ENCODE data around the gene SPATA13.

Gene SPATA13

GRCh38 chr13:24279327-24280110, 119.0 kb downstream of the SPATA13 start:
- no peak overlapping the region for H3K4me3 ChIP-seq (replicated peaks; ENCODE audit: low read depth, low read length)
- DNase-seq (ENCODE audit: low read depth): no peak
- TF ChIP-seq CTCF (IDR thresholded peaks at IDR 0.05; ENCODE audit: low read length, missing control alignments): no peak

- no peak for DNase-seq (ENCODE audit: low read depth)
These were observed 120.2 kb downstream of the SPATA13 start for GRCh38 chr13:24280720-24281119.

GRCh38 chr13:24281188-24282008, 120.9 kb downstream of the SPATA13 start:
- DNase-seq (ENCODE audit: low read depth): no peak
- no peak for TF ChIP-seq CTCF (IDR thresholded peaks at IDR 0.05; ENCODE audit: low read length, missing control alignments)
- no peak overlapping the region for H3K4me3 ChIP-seq (replicated peaks; ENCODE audit: low read depth, low read length)

More at GRCh38 chr13:24280720-24281119, 120.2 kb downstream of the SPATA13 start:
- TF ChIP-seq CTCF (IDR thresholded peaks at IDR 0.05; ENCODE audit: low read length, missing control alignments): no peak
- no peak overlapping the region for H3K4me3 ChIP-seq (replicated peaks; ENCODE audit: low read depth, low read length)

- no peak for DNase-seq (ENCODE audit: low read depth)
- no peak for TF ChIP-seq CTCF (IDR thresholded peaks at IDR 0.05; ENCODE audit: low read length, missing control alignments)
- no peak overlapping the region for H3K4me3 ChIP-seq (replicated peaks; ENCODE audit: low read depth, low read length)
These were observed 121.7 kb downstream of the SPATA13 start for GRCh38 chr13:24282256-24282655.

GRCh38 chr13:24284889-24285565, 124.5 kb downstream of the SPATA13 start:
- TF ChIP-seq CTCF (IDR thresholded peaks at IDR 0.05; ENCODE audit: low read length, missing control alignments): no peak
- DNase-seq (ENCODE audit: low read depth): no peak
- no peak overlapping the region for H3K4me3 ChIP-seq (replicated peaks; ENCODE audit: low read depth, low read length)

GRCh38 chr13:24286624-24287023, 126.1 kb downstream of the SPATA13 start:
- no peak overlapping the region for H3K4me3 ChIP-seq (replicated peaks; ENCODE audit: low read depth, low read length)
- no peak for DNase-seq (ENCODE audit: low read depth)
- TF ChIP-seq CTCF (IDR thresholded peaks at IDR 0.05; ENCODE audit: low read length, missing control alignments): no peak

Measured in fibroblast of pulmonary artery (primary cell).